SJCRH30 (cell line): ENCODE measurements around the gene CAMTA1. TPM values are rescaled to one million over a fixed set of nuclear protein-coding genes. Genes with fewer than 3 reads are reported as not detected.

Source experiments
- DNase-seq, 2 experiments: peaks; one replicate each; pipeline ENCODE4 v3.0.0-alpha.2; 2015 to 2020
- H3K27ac ChIP-seq: fragments of 250-450 bp; sonication (Bioruptor Pico); 2 replicates; pipeline ENCODE4 v1.5.1; 2020; ENCODE audit warnings: mild to moderate bottlenecking, moderate library complexity
- H3K27me3 ChIP-seq: fragments of 250-450 bp; sonication (Bioruptor Pico); 2 replicates; pipeline ENCODE4 v1.5.1; 2020; ENCODE audit warnings: mild to moderate bottlenecking, moderate library complexity
- H3K36me3 ChIP-seq: fragments of 250-450 bp; sonication (Bioruptor Pico); 2 replicates; pipeline ENCODE4 v1.5.1; 2020; ENCODE audit warnings: mild to moderate bottlenecking, moderate library complexity
- H3K4me1 ChIP-seq: fragments of 250-450 bp; sonication (Bioruptor Pico); 2 replicates; pipeline ENCODE4 v1.5.1; 2020; ENCODE audit warnings: mild to moderate bottlenecking, moderate library complexity
- H3K4me3 ChIP-seq: fragments of 250-450 bp; sonication (Bioruptor Pico); 2 replicates; pipeline ENCODE4 v1.5.1; 2020; ENCODE audit warnings: mild to moderate bottlenecking, moderate library complexity
- H3K9me3 ChIP-seq: fragments of 250-450 bp; sonication (Bioruptor Pico); replicated peaks from 2 replicates; pipeline ENCODE4 v1.5.1; 2020; ENCODE audit warnings: mild to moderate bottlenecking, moderate library complexity
- total RNA-seq: library from RNA; depleted of rRNA; stranded (reverse); fragments of >200 nt; shearing (Covaris generic); gene quantifications from 2 replicates; pipeline ENCODE4 v1.2.3, GENCODE V29; 2014

Gene CAMTA1
- total RNA-seq, 1 experiment from 2014 or later, result 153 TPM

GRCh38 chr1:7613106-7613850 is 828.0 kb downstream of the CAMTA1 start:
- Histone ChIP-seq H3K27ac (no peak overlapping the region), H3K4me3 (no peak overlapping the region), H3K4me1 (no peaks in the 10 kb centered on the region), H3K9me3 (no peaks in the 10 kb centered on the region), H3K36me3 (no peaks in the 10 kb centered on the region), H3K27me3 (no peaks in the 10 kb centered on the region)
- DNase-seq, result no peak

DNA sequence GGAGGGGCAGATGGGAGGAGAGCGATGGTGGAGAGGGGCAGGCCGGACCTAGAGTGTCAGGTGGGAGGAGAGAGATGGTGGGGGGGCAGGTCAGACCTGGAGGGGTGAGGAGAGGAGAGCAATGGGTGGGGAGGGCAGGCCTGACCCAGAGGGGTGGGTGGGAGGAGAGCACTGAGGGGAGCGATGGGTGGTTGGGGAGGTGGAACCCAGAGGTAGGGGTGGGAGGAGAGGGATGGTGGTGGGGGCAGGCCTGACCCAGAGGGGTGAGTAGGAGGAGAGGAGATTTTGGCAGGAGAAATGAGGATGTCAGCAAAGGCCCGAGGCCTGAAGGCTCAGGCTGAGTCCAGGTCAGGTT is 828.6 kb downstream of the CAMTA1 start:
- H3K4me3 ChIP-seq, result no peak overlapping the region
- no peaks in the 10 kb centered on the region for H3K4me1 ChIP-seq
- no peak overlapping the region for H3K27ac ChIP-seq
- no peaks in the 10 kb centered on the region for H3K9me3 ChIP-seq
- no peaks in the 10 kb centered on the region for H3K27me3 ChIP-seq
- H3K36me3 ChIP-seq, result no peaks in the 10 kb centered on the region
- no peak for DNase-seq

GRCh38 chr1:7614576-7615074 is 829.4 kb downstream of the CAMTA1 start:
- no peaks in the 10 kb centered on the region for H3K27me3 ChIP-seq
- no peak for DNase-seq
- H3K4me3 ChIP-seq, result no peak overlapping the region
- H3K27ac ChIP-seq, result no peak overlapping the region
- H3K4me1 ChIP-seq, result no peaks in the 10 kb centered on the region
- H3K36me3 ChIP-seq, result no peaks in the 10 kb centered on the region
- H3K9me3 ChIP-seq, result no peaks in the 10 kb centered on the region

DNA sequence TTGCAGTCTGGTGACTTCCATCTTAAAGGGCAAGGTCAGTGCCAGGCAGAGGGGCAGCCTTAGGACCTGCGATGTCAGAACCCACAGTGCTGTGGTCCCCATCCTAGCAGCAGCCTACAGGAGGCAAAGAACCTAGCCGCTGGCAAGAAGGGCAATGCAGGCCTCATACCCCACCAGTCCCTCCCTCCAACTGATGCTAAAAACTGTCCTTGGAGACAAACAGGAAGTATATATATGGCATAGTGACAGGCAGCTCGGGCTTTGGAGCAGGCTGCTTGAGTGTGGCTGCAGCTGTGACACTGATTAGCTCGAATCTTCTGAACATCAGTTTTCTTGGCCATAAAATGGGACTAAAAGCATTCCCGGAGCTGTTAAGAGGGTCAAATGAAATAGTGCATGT is 829.9 kb downstream of the CAMTA1 start:
- Histone ChIP-seq H3K4me3 (no peak overlapping the region), H3K27me3 (no peaks in the 10 kb centered on the region), H3K27ac (no peak overlapping the region), H3K4me1 (no peaks in the 10 kb centered on the region), H3K36me3 (no peaks in the 10 kb centered on the region), H3K9me3 (no peaks in the 10 kb centered on the region)
- no peak for DNase-seq

DNA sequence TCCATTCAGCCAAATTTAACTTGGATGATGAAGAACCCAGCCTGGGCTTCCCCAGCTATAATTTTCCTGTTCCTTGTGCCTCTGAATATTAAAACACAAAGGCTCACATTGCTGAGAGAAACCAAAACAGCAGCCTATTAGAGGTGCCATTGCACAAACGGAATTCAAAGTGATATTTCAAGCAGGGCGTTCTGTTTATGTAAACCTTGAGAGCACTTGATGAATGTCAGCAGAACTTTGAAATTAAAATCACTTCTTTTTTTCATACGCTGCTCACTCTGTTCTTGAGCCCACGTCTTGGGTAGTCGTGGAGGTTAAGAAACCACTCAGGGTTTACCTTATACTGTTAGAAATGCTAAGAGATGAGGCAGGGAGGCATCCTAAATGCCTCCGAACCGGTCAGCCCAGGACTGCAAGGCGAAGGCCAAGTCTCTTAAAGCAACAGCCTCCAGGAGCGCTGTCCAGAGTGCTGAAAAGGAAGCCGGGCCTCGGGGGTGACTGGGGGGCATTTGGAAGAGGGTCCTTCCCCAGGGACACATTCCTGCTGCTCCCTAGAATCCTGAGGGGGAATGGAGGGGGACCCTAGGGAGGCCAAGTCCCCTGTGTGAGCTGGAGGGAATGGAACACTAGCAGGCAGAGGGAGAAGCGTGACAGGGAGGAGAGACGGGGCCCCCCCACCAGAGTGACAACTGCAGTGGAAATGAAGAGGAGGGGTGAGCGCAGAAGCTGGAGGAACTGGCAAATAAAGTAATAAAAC is 831.0 kb downstream of the CAMTA1 start:
- Histone ChIP-seq H3K4me1 (no peaks in the 10 kb centered on the region), H3K4me3 (no peak overlapping the region), H3K36me3 (no peaks in the 10 kb centered on the region), H3K9me3 (no peaks in the 10 kb centered on the region), H3K27ac (no peak overlapping the region), H3K27me3 (no peaks in the 10 kb centered on the region)
- DNase-seq, result peak; percentile 56 to 70

- no peak for DNase-seq
- Histone ChIP-seq H3K4me1 (no peaks in the 10 kb centered on the region), H3K27ac (no peak overlapping the region), H3K4me3 (no peak overlapping the region), H3K9me3 (no peaks in the 10 kb centered on the region), H3K27me3 (peaks cover 5% of the 10 kb centered on the region; the same call in 1 of the 2 replicates), H3K36me3 (no peaks in the 10 kb centered on the region)
Measured at GRCh38 chr1:7616953-7617352, 831.7 kb downstream of the CAMTA1 start.

DNA sequence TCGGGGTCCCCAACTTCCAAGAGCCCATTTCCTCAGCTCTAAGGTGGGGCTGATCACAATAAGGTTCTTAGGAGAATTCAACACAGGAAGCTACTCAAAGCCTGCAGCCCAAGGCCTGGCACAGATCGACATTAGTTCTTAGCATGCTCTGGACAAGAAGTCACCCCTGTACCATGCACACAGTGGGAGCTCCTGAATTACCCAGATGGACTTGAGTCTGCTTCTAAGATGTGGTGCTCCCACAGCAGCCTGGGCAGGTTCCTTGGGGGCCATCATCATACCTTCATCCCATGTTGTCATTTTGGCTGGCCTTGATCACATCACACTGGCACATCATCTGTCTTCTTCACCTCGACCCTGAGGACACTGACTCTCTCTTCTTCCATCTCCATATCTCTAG is 832.6 kb downstream of the CAMTA1 start:
- Histone ChIP-seq H3K36me3 (no peaks in the 10 kb centered on the region), H3K4me1 (no peaks in the 10 kb centered on the region), H3K27me3 (peaks cover 6% of the 10 kb centered on the region; the same call in 1 of the 2 replicates), H3K27ac (no peak overlapping the region), H3K9me3 (no peaks in the 10 kb centered on the region), H3K4me3 (no peak overlapping the region)
- DNase-seq, result no peak

DNA sequence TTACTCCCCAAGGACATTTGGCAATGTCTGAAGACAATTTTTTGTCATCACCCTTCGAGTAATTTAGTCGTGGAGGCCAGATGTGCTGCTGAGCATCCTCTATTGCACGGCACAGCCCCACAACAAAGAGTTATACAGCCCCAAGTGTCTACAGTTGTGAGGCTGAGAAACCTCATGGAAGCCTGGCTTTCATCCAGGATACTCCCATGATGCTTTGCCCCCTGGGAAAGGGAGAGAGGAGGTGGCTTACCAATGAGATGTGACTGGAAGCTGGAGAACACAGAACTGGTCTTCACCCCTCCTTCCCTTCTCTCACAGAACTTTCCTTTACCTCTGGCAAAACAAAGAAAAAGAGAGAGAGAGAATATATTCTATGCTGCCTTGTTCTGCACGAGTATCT is 834.9 kb downstream of the CAMTA1 start:
- Histone ChIP-seq H3K9me3 (no peaks in the 10 kb centered on the region), H3K4me1 (no peaks in the 10 kb centered on the region), H3K27ac (no peak overlapping the region), H3K4me3 (no peak overlapping the region), H3K36me3 (no peaks in the 10 kb centered on the region), H3K27me3 (peaks cover 15% of the 10 kb centered on the region)
- DNase-seq, result no peak

GRCh38 chr1:7621334-7622219 is 836.3 kb downstream of the CAMTA1 start:
- Histone ChIP-seq H3K36me3 (no peaks in the 10 kb centered on the region), H3K27me3 (peaks cover 26% of the 10 kb centered on the region), H3K9me3 (no peaks in the 10 kb centered on the region), H3K27ac (no peak overlapping the region), H3K4me3 (no peak overlapping the region), H3K4me1 (no peaks in the 10 kb centered on the region)
- DNase-seq, result no peak

DNA sequence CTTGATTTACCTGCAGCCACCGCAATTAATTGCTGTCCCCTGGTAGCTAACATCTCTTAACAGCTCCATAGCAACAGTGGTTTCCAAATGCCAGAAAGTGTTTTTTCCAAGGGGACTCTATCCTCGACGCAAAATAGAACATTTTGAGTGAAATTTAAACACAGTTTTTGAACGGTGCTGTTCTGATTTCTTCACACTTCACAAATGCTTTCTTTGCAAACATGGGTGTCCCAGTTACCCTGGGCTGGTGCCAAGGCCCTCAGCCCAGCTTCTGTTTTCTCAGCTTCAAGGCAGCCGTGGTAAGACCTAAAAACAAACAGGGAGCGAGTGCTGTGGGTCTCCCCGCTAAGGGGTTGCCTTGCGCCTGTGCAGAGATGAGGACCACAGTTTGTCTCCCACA is 838.6 kb downstream of the CAMTA1 start:
- H3K27me3 ChIP-seq, result peaks cover 43% of the 10 kb centered on the region
- no peaks in the 10 kb centered on the region for H3K36me3 ChIP-seq
- no peak overlapping the region for H3K4me3 ChIP-seq
- no peaks in the 10 kb centered on the region for H3K4me1 ChIP-seq
- no peaks in the 10 kb centered on the region for H3K9me3 ChIP-seq
- no peak overlapping the region for H3K27ac ChIP-seq
- no peak for DNase-seq

- no peak for DNase-seq
- peaks cover 54% of the 10 kb centered on the region for H3K27me3 ChIP-seq
- no peaks in the 10 kb centered on the region for H3K9me3 ChIP-seq
- no peak overlapping the region for H3K27ac ChIP-seq
- no peak overlapping the region for H3K4me3 ChIP-seq
- H3K36me3 ChIP-seq, result no peaks in the 10 kb centered on the region
- H3K4me1 ChIP-seq, result no peaks in the 10 kb centered on the region
Measured at GRCh38 chr1:7624791-7625355, 839.6 kb downstream of the CAMTA1 start.

GRCh38 chr1:7625401-7625800 is 840.1 kb downstream of the CAMTA1 start:
- Histone ChIP-seq H3K27me3 (peaks cover 59% of the 10 kb centered on the region), H3K4me3 (no peak overlapping the region), H3K9me3 (no peaks in the 10 kb centered on the region), H3K4me1 (no peaks in the 10 kb centered on the region), H3K36me3 (no peaks in the 10 kb centered on the region), H3K27ac (no peak overlapping the region)
- DNase-seq, result no peak

GRCh38 chr1:7628273-7628672 is 843.0 kb downstream of the CAMTA1 start:
- Histone ChIP-seq H3K4me3 (no peak overlapping the region), H3K27ac (no peak overlapping the region), H3K27me3 (peaks cover 78% of the 10 kb centered on the region), H3K4me1 (no peaks in the 10 kb centered on the region), H3K9me3 (no peaks in the 10 kb centered on the region), H3K36me3 (no peaks in the 10 kb centered on the region)
- no peak for DNase-seq

- Histone ChIP-seq H3K9me3 (no peaks in the 10 kb centered on the region), H3K4me3 (no peak overlapping the region), H3K27me3 (peaks cover 78% of the 10 kb centered on the region), H3K27ac (no peak overlapping the region), H3K4me1 (no peaks in the 10 kb centered on the region), H3K36me3 (no peaks in the 10 kb centered on the region)
- no peak for DNase-seq
Measured at GRCh38 chr1:7629011-7629410, 843.8 kb downstream of the CAMTA1 start.
